GM21786 (cell line): ENCODE measurements around the gene PRR5.

Source experiments
- ATAC-seq: cut with Tn5 transposase; IDR thresholded peaks from one replicate; pipeline ENCODE4 v1.9.1; 2021; ENCODE audit not compliant: unreplicated experiment

The PRR5 gene

DNA sequence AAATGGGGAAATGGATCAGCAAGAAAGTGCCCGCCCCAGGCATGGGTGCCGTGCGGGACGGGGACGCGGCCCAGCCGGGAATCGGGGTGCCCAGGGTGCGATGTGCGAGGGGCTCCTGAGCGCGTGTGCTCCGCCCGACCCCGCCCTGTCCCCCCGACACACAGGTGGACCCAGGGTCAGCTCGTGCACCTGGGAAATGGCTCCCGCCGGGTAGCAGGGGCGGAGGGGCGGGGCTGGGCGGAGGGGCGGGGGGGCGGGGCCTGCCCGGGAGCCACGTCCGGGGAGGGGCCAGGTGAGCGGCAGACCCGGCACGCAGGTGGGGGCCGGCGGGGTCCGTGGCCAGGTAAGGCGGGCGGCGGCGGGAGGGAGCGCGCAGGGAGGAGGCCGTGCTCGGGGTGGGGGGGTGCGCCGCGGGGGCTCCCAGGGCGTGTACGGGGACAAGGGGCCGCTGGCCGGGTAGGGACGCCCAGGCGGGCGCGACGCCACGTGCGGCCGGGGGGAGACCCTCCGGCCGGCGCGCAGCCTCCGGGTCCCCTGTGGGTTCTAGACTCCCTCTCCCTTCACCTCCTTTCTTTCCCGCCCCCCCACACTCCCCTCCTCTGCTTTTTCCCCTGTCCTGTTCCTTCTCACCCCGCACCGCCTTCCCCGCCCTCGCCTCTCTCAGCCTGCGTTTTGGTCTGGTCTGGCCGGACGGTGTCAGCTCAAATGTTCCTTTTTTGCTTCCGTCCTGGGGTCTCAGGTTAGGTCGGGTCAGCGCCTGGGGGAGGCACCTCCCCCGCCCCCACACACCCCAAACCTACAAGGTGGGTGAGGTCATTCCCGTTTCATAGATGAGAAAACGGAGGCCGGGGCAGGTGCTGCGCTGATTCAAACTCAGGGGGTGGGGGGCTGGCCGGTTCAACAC lies 50.5 kb downstream of the PRR5 start, which contains the start of gene ARHGAP8:
Gene ARHGAP8, plus strand, starts transcription at position 291 of the 904 bp plus-strand sequence. CDS start 33,953 bp downstream, outside the sequence.
- no peak for ATAC-seq

- ATAC-seq = no peak
Observed at GRCh38 chr22:44753189-44754042, 51.4 kb downstream of the PRR5 start.

DNA sequence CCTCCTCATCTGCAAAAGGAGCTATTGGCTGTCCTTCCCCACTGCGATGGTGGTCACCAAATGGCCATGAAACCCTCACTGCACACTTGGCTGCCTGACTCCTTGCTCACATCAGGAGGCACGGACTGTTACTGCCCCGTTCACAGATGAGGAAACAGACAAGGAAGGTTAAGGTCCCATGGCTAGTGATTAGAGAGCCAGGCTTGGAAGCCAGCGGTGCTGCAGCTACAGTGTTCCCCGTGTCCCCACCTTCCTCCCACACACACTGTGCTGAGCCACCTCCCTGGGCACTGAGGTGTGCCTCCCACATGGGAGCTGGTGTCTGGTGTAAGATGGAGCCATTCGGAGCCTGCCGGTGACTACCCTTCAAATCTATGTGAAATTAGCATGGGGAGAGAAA lies 53.0 kb downstream of the PRR5 start:
- ATAC-seq = no peak

GRCh38 chr22:44755417-44755816 lies 53.4 kb downstream of the PRR5 start:
- no peak for ATAC-seq

DNA sequence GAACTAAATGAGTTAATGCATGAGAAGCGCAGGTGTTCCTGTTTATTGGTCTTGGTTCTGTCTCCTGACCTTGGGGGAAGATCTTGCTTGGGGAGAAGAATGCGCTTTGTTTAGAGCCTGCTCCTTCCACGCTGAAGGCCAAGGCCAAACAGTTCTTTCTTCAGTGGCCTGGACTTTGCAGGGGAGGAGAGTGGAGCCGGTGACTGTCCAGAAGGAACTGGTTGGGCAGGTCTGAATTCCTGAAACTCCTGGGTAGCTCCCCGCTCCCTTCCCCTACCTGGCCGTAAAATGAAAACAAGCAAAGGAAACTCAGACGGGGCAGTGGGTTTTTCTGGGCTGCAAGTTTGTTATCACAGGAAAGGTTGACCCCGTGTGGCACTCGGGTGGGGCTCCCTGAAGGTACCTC lies 54.0 kb downstream of the PRR5 start:
- no peak for ATAC-seq

GRCh38 chr22:44758344-44758973 lies 56.5 kb downstream of the PRR5 start:
- no peak for ATAC-seq

GRCh38 chr22:44759001-44759400 lies 57.0 kb downstream of the PRR5 start:
- ATAC-seq = no peak

GRCh38 chr22:44759430-44760310 lies 57.7 kb downstream of the PRR5 start:
- no peak for ATAC-seq

DNA sequence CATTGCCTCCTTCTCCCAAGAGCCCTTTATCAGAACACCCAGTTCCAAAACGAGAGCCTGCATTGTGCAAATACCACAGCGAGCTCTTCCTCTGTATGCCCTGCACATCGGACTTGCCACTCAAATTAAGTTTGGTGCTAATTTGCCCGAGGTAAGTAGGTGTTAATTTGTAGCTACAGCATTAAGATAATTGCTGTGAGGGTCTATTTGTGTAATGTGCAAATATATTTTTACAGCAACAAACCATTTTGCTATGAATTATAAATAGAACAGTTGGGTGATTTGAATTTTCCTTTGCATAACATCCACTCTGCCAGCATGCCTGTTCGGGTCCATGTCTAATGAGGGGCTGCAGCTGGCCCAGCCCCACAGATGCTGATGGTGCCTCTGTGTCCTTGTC lies 58.5 kb downstream of the PRR5 start:
- no peak for ATAC-seq

- ATAC-seq = no peak
Observed at GRCh38 chr22:44761025-44761424, 59.0 kb downstream of the PRR5 start.

- ATAC-seq = no peak
Observed at GRCh38 chr22:44764373-44764772, 62.4 kb downstream of the PRR5 start.

DNA sequence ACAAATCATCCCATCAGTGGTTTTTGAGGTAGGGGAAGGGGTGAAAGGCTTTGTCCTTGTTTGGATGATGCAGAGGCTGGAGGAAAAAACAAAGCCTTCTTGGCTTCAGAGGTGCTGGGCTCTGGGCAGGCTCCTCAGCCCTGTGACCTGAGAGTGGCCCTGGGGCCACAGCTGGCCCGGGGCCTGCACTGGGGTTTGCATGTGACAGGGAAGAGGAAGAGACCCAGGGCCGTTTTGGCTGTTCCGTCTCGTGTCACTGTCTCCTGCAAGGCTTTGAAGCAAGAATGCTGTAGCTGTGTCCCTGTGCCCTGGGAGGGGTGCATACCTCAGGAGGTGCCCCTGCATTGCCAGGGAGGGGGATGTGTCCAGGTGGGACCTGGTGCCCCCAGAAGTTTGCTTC lies 63.0 kb downstream of the PRR5 start:
- ATAC-seq = no peak

DNA sequence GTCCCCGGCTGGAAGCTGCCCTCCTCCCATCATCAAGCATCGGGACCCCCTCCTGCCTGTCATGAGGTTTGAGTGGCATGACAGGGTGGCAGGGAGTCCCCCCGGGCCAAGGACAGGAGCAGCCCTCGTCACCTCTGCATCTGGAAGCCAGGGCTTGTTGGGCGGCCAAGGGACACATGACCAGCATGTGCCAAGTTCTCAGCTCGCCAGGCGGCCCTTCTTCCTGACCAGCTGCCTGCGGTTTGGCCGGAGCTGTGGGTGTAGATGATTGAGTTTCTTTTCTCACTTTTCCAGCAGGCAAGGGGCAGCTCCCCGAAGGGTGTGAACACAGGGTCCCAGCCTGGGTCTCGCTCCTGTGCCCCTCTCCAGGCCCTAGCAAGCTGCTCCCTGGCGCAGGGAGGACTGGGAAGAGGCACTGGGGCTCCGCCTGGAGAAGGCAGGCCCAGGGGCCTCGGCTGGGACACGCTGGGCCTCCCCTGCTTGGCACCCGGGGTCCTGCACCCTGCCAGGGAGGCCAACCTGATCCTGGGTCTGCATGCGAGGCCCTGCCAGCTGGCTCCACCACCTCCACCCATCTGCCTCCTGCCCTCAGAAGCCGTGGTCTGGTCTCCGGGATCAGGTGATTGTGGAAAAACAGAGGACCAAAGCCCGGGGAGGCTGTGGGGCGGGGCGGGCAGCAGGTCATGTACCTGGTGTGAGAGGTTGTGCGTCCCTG lies 63.7 kb downstream of the PRR5 start:
- no peak for ATAC-seq

- no peak for ATAC-seq
Observed at GRCh38 chr22:44773082-44773481, 71.1 kb downstream of the PRR5 start.

DNA sequence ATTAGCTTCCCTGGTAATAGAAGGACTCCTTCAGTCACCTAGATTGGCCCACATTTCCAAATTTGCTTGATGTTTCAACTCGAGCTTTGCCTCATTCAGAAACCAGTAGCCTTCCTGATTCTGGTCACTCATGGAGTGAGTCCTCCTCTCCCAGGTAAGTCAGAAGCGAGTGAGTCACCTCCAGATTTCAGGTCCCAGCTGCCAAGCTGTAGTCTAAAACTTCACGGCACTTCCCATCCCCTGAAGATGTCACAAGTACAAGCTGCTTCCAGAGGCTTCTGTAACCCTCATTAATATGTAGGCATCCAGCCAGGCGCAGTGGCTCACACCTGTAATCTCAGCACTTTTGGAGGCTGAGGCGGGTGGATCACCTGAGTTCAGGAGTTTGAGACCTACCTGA lies 73.9 kb downstream of the PRR5 start:
- ATAC-seq = no peak

DNA sequence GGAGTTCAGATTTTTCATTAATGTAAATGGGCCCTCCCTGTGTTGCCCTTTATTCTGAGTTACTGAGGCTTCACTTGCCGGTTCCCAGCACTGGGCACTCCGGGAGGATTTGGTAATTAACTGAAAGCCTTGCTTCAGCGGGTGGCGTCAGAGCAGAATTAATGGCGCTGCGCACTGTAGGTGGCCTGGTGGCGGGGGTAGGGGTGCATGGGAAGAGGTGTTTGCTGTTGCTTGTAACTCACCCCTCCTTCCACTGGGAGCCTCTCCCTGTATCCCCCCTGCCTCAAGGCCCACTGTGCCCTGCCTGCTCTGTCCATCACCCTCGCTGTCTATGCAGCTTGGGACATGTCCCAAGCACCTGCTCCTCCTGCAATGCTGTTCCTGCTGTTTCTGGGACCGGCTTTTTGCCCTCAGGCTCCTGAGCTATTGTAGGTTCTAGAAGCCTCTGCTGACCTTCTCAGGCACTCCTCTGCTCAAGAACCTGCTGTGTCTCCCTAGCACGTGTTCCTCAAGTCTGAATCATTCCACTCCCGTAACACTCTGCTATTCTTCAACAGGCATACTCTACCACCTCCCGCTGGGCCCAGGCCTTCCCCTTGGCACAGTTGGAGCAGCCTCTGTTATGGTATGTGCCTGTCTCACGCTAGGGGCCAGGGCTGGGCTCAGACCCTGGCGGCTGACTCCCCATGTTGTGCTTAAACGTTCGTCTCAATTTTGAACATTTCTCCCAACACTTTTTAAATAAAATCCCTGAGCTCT lies 74.8 kb downstream of the PRR5 start:
- ATAC-seq = no peak

DNA sequence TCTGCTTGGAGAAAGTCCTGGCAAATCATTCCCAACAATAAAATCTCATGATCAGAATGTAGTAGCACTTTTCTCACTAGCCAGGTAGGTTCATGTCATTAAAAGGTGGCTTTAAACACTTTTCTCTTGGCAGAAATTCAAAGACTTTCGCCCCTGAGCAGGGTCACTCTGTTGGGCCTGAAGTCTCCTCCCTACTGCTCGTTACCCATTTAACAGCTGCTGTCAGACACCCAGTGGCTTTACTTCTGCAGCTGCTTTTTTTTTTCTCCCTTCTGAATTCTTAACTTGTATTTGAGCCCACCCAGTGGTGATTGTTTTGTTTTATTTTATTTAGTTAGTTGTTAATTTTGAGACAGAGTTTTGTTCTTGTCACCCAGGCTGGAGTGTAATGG lies 75.4 kb downstream of the PRR5 start:
- no peak for ATAC-seq

DNA sequence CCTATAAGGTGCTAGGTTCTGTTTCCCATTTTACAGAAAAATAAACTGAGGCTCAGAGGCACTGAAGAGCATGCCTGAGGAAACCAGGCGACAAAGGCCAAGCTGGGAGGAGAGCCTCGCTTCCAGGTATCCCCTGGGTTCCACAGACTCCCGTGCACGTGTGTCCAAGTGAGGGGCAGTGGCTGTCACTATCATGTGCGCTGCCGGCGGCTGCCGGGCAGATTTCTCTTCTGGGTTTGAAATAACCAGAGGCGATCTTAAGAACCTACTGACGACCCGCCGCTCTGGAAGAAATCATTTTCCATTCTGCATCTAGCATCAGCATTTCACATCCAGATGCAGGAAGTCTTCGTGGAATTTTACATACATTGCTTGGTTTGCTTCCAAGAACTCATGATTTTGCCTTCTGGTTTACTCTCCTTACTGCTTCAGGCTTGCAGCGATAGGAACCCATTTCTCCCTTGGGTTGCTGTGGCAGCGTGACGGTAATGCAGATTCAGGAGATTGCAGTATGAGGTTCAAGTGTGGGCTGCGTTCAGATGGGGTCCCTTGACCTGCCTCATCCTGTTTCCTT lies 79.0 kb downstream of the PRR5 start:
- no peak for ATAC-seq
